Vagina (tissue), 2 donors: ENCODE measurements around the gene C9orf153. TPM values are rescaled to one million over a fixed set of nuclear protein-coding genes. Genes with fewer than 3 reads are reported as not detected.

Experiments
- DNase-seq, 2 donors: peaks; one replicate each; pipeline ENCODE4 v3.0.0-alpha.2; 2017; ENCODE audit errors: extremely low spot score in 2 of 2
- H3K27ac ChIP-seq: fragments of 200-600 bp; sonication (generic); one replicate; pipeline ENCODE4 v1.5.1; 2019
- H3K27me3 ChIP-seq: fragments of 200-600 bp; sonication (generic); one replicate; pipeline ENCODE4 v1.5.1; 2019
- H3K36me3 ChIP-seq, 2 donors: fragments of 200-600 bp; sonication (generic); one replicate each; pipeline ENCODE4 v1.5.1; 2017 to 2019
- H3K4me1 ChIP-seq: fragments of 200-600 bp; sonication (generic); one replicate; pipeline ENCODE4 v1.5.1; 2019
- H3K4me3 ChIP-seq, 2 donors: fragments of 200-600 bp; sonication (generic); 1 replicate in 1 of 2; 2 replicates in 1 of 2; pipeline ENCODE4 v1.5.1; 2016 to 2019
- H3K9me3 ChIP-seq: fragments of 200-600 bp; sonication (generic); one replicate; pipeline ENCODE4 v1.5.1; 2019
- POLR2A ChIP-seq, 2 donors: fragments of 450-650 bp; IDR thresholded peaks; one replicate each; pipeline ENCODE4 v1.6.1; 2017; ENCODE audit warnings: antibody characterized with exemption in 2 of 2, mild to moderate bottlenecking in 2 of 2, moderate library complexity in 2 of 2
- POLR2AphosphoS5 ChIP-seq, 2 donors: sonication (generic); formaldehyde crosslinking; IDR thresholded peaks; one replicate each; pipeline ENCODE4 v1.9.0; 2017; ENCODE audit warnings: antibody characterized with exemption in 2 of 2, mild to moderate bottlenecking in 2 of 2, low read depth in 1 of 2; ENCODE audit not compliant: insufficient read depth in 1 of 2
- intact Hi-C: fragments of 100-400 bp; cut with DNase I; formaldehyde crosslinking; loops from one replicate; pipeline ENCODE4 v1.15.1; 2023
- total RNA-seq: library from RNA; depleted of rRNA; stranded (reverse); fragments of >200 nt; gene quantifications from one replicate; pipeline ENCODE4 v1.2.3, GENCODE V29; 2016
- TF ChIP-seq, protein P1 (sequence below), 3 experiments: fragments of 450-650 bp in 2 of 3; fragments of 200-600 bp in 1 of 3; sonication (generic) in 1 of 3; IDR thresholded peaks; one replicate each; pipeline ENCODE4 v1.5.1; 2017 to 2019; ENCODE audit warnings: antibody characterized with exemption in 3 of 3, mild to moderate bottlenecking in 2 of 3, moderate library complexity in 2 of 3

The C9orf153 gene
- total RNA-seq, 1 donor from 2014 or later: not detected

DNA sequence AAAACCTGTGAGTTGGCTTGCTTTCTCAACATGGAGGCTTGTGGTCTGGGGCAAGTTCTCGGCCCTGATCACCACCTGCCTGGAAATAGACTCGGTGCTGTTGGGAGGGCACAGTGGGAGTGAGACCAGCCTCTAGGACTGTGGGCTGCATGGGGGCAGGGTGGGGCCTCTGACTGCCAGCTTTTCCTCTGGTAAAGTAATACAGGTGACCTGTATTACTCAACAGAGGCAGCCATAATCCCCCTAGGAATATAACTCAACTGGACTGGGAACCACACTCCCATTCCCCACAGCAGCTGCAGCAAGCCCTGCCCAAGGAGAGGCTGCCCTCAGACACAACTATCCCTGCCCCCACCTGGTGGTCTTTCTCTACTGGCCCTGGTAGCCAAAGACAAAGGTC, 72.8 kb downstream of the C9orf153 start:
- Histone ChIP-seq H3K4me3 (no peak overlapping the region), H3K4me1 (no peaks in the 10 kb centered on the region), H3K9me3 (no peaks in the 10 kb centered on the region), H3K36me3 (no peaks in the 10 kb centered on the region), H3K27ac (no peak overlapping the region), H3K27me3 (no peaks in the 10 kb centered on the region)
- TF ChIP-seq POLR2A (IDR thresholded peaks at IDR 0.05) (no peak), POLR2AphosphoS5 (IDR thresholded peaks at IDR 0.05; ENCODE audit: insufficient read depth in 1 of 2, low read depth in 1 of 2) (no peak)
- TF ChIP-seq, protein P1, sequence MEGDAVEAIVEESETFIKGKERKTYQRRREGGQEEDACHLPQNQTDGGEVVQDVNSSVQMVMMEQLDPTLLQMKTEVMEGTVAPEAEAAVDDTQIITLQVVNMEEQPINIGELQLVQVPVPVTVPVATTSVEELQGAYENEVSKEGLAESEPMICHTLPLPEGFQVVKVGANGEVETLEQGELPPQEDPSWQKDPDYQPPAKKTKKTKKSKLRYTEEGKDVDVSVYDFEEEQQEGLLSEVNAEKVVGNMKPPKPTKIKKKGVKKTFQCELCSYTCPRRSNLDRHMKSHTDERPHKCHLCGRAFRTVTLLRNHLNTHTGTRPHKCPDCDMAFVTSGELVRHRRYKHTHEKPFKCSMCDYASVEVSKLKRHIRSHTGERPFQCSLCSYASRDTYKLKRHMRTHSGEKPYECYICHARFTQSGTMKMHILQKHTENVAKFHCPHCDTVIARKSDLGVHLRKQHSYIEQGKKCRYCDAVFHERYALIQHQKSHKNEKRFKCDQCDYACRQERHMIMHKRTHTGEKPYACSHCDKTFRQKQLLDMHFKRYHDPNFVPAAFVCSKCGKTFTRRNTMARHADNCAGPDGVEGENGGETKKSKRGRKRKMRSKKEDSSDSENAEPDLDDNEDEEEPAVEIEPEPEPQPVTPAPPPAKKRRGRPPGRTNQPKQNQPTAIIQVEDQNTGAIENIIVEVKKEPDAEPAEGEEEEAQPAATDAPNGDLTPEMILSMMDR (IDR thresholded peaks at IDR 0.05): no peak
- intact Hi-C loops: no loop called here
- DNase-seq: no peak

DNA sequence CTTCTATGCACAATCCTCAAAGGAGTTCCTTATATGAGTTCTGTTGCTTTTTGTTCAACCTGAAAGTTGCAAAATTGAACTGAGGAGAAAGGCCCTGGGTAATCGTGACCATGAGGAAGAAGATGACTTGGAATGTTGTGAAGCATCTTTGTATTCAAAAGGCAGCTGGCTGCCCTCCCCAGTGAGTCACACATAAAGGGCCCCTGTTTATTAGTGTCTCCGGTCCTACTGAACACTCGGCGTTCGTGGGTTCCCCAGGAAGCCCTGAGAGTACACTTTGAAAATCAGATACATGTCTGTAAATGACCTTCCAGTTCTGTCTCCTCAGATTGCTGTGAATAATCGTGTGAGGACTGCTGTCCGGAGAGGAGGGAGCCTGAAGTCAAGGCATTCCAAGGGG, 73.6 kb downstream of the C9orf153 start:
- no peaks in the 10 kb centered on the region for H3K36me3 ChIP-seq
- H3K27me3 ChIP-seq: no peaks in the 10 kb centered on the region
- intact Hi-C loops: no loop called here
- no peaks in the 10 kb centered on the region for H3K4me1 ChIP-seq
- H3K27ac ChIP-seq: no peak overlapping the region
- H3K4me3 ChIP-seq: no peak overlapping the region
- TF ChIP-seq, protein P1 (IDR thresholded peaks at IDR 0.05): no peak
- TF ChIP-seq POLR2A (IDR thresholded peaks at IDR 0.05): no peak
- TF ChIP-seq POLR2AphosphoS5 (IDR thresholded peaks at IDR 0.05; ENCODE audit: insufficient read depth in 1 of 2, low read depth in 1 of 2): no peak
- no peaks in the 10 kb centered on the region for H3K9me3 ChIP-seq
- DNase-seq: no peak

DNA sequence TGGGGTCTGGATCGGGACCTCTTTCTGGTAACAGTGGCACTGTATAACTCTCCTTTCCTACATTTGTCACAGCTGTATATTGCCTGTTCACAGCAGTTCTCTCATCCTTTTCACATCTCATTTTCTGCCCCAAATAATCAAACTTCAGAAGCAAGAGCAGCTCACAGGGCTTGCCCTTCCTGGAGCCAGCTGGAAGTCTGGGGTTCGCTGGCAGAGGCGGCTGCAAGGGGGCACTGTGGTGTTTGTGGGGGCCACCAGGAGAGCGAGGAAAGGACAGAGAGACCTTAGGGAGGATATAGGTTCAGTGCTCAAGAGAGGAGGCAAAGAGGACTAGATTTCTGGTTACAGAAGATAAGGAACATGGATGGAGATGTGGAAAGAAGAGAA, 75.3 kb downstream of the C9orf153 start:
- intact Hi-C loops: no loop called here
- H3K36me3 ChIP-seq: no peaks in the 10 kb centered on the region
- no peak for DNase-seq

DNA sequence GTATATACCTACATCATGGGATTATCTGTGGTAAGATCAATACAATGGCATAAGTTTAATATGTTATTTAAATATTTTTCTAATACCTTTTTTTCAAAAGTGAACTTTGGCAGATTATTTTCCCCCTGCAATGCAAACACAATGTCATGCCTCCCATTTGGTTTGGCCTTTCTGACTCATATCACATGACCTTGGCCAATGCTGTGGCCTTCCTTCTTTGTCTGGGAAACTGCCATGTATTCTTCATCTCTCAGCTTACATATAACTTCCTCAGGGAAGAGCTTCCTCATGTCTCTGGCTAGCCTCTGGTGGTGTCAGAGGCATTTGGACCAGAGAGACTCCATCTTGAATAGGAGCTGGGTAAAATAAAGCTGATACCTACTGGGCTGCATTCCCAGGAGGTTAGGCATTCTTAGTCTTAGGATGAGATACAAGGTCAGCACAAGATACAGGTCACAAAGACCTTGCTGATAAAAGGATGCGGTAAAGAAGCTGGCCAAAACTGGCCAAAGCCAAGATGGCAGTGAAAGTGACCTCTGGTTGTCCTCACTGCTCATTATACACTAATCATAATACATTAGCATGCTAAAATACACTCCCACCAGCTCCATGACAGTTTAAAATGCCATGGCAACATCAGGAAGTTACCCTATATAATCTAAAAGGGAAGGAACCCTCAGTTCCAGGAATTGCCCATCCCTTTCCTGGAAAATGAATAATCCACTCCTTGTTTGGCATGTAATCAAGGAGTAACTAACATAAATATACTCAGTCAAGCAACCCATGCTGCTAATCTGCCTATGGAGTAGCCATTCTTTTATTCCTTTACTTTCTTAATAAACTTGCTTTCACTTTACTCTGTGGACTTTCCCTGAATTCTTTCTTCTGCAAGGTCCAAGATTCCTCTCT, 76.0 kb downstream of the C9orf153 start:
- intact Hi-C loops: no loop called here
- TF ChIP-seq POLR2AphosphoS5 (IDR thresholded peaks at IDR 0.05; ENCODE audit: insufficient read depth in 1 of 2, low read depth in 1 of 2) (no peak), POLR2A (IDR thresholded peaks at IDR 0.05) (no peak)
- TF ChIP-seq, protein P1 (IDR thresholded peaks at IDR 0.05): no peak
- H3K27ac ChIP-seq: no peak overlapping the region
- no peaks in the 10 kb centered on the region for H3K27me3 ChIP-seq
- DNase-seq: no peak
- no peaks in the 10 kb centered on the region for H3K9me3 ChIP-seq
- H3K36me3 ChIP-seq: no peaks in the 10 kb centered on the region
- H3K4me3 ChIP-seq: no peak overlapping the region
- no peaks in the 10 kb centered on the region for H3K4me1 ChIP-seq

More for the DNA sequence above, 75.3 kb downstream of the C9orf153 start:
- H3K4me3 ChIP-seq: no peak overlapping the region
- H3K27me3 ChIP-seq: no peaks in the 10 kb centered on the region
- H3K27ac ChIP-seq: no peak overlapping the region
- no peaks in the 10 kb centered on the region for H3K9me3 ChIP-seq
- TF ChIP-seq POLR2A (IDR thresholded peaks at IDR 0.05) (no peak), POLR2AphosphoS5 (IDR thresholded peaks at IDR 0.05; ENCODE audit: insufficient read depth in 1 of 2, low read depth in 1 of 2) (no peak)
- TF ChIP-seq, protein P1 (IDR thresholded peaks at IDR 0.05): no peak
- no peaks in the 10 kb centered on the region for H3K4me1 ChIP-seq
